ENCODE results near the gene BMX. TPM values are rescaled to one million over a fixed set of nuclear protein-coding genes. Genes with fewer than 3 reads are reported as not detected.

The BMX gene
- not detected for total RNA-seq

DNA sequence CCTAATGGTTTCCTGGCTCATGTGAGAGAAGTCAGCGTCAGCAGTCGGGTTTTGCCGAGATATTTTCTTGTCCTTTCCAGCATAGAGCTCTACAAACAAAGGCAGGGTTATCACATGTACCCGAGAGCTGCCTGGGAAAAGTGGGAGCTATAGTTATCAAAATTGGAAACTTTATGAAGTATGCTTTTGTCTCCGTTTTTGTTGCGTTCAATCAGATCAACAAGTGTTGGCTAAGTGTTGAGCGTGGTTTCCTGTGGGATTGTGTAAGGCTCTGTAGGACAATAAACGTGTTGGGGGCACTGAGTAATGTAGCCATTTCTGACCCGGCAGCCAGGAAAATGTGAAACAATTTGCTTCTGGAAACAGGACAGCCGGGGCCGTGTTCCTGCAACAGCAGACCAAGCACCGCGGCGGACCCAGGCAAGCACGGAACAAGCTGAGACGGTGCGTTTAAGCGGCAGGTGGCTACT, at the start of gene BMX:
Gene BMX (plus strand): TSS at position 311 of the 470 bp plus-strand sequence. CDS start 7,547 bp downstream, outside the sequence.
- H3K36me3 Mint-ChIP-seq = no peaks in the 10 kb centered on the region
- DNase-seq (ENCODE audit: low spot score in 2 of 2) = no peak
- no peak for ATAC-seq
- H3K27ac Mint-ChIP-seq = no peak within 1 kb of the TSS
- no peaks in the 10 kb centered on the region for H3K9me3 Mint-ChIP-seq

DNA sequence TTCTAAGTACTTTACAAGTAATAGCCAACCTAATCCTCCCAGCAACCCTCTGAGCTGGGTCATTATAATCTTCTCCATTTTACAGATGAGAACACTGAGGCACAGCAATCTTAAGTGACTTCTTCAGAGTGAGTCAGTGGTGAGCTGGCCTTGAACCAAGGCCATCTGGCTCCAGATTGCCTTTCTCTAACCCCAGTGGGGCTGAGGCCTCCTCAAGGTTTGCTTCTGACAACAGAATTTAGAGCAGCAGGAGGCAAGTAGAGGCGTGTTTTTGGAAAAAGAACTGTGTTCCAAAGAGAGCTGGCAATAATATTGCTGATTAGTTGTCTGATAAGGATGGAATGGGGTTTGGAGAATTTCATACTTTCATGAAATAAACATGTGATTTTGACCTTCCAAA, 48.7 kb upstream of the BMX start:
- no peak for DNase-seq (ENCODE audit: low spot score in 2 of 2)
- Mint-ChIP-seq H3K36me3 (no peaks in the 10 kb centered on the region), H3K27ac (no peak overlapping the region), H3K9me3 (no peaks in the 10 kb centered on the region)
- no peak for ATAC-seq

DNA sequence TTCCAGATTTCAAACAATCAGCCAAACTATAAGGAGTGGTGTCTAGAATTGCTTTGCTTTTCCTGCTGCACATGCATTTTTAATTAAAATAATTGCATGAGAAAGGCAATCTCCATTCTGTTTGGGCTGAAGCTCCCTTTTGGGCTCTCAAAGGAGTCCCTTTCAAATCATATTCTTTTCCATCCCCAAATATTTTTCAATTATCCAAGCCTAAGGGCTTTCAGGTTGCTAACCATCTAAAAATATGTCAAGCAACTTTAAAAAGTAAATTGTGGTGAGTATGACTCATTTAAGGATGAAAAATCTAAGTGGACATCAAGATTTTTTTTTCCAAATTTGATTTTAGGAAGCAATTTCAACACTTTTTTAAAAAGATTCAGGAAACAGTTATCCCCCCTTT, 35.9 kb upstream of the BMX start:
- no peak overlapping the region for H3K27ac Mint-ChIP-seq

GRCh38 chrX:15465347-15465746, 35.3 kb upstream of the BMX start:
- ATAC-seq (no peak), DNase-seq (ENCODE audit: low spot score in 2 of 2) (no peak)
- H3K27ac Mint-ChIP-seq = no peak overlapping the region

More for the DNA sequence above, 35.9 kb upstream of the BMX start:
- Mint-ChIP-seq H3K36me3 (no peaks in the 10 kb centered on the region), H3K9me3 (no peaks in the 10 kb centered on the region)
- ATAC-seq (no peak), DNase-seq (ENCODE audit: low spot score in 2 of 2) (no peak)

DNA sequence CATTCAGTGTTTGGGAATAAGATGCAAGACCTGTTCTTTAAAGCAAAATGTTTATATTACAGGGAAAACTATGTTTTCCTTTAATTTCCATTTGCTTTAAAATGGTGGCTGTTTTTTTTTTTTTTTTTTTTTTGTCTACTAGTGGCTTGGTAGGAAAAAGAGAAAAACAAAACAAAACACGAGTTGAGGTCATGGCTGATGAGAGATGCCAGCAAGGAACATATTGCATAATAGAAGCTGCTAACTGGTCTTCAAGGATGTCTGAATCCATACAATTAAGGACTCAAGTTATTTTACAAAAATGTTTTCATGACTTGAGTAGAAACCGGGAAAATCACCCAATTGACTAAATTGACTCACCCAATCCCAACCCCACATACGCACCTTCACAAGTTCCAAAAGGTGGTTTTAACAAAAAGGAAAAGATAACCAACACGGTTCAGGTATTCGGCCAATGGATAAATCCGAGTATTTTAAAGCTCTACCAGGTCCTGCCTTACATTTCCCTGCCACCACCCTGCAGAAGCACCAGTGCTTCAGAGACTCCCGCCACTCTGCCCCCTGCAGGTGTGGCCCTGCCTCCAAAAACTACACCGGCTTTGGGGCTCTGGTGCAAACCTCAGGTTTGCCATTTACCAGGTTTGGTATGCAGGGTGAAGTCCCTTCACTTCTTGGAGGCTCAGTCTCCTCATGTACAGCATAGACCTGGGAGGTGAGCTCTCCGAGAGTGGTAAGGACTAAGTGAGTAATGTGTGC, 34.5 kb upstream of the BMX start:
- Mint-ChIP-seq H3K9me3 (no peaks in the 10 kb centered on the region), H3K27ac (no peak overlapping the region), H3K36me3 (no peaks in the 10 kb centered on the region)
- ATAC-seq = no peak
- peak in 1 of 2 donors; percentile 3 for DNase-seq (ENCODE audit: low spot score in 2 of 2)

More at GRCh38 chrX:15465347-15465746, 35.3 kb upstream of the BMX start:
- H3K9me3 Mint-ChIP-seq = no peaks in the 10 kb centered on the region
- H3K36me3 Mint-ChIP-seq = no peaks in the 10 kb centered on the region

DNA sequence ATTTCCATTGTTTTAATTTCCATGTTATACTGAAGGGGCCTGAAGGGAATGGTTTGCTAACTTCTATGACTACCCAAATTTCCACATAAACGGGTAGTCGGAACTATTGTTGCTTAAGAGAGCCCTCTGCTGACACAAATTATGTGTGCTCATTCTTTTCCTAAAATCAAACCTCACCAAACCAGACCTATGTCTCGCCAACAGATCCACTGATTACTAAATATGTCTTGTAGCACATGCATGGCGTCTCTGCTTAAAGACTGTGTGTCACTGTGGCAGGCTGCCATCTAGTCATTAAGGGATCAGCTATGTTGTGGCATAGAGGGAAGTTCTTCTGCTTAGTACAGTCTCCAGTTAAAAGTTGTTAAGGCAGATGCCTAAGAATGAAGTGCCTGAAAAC, 32.6 kb upstream of the BMX start:
- DNase-seq (ENCODE audit: low spot score in 2 of 2) (no peak), ATAC-seq (no peak)
- H3K9me3 Mint-ChIP-seq = no peaks in the 10 kb centered on the region
- no peak overlapping the region for H3K27ac Mint-ChIP-seq
- H3K36me3 Mint-ChIP-seq = no peaks in the 10 kb centered on the region

- no peaks in the 10 kb centered on the region for H3K9me3 Mint-ChIP-seq
- DNase-seq (ENCODE audit: low spot score in 2 of 2) (no peak), ATAC-seq (no peak)
- H3K36me3 Mint-ChIP-seq = no peaks in the 10 kb centered on the region
- H3K27ac Mint-ChIP-seq = no peak overlapping the region
Measured at GRCh38 chrX:15469613-15470012, 31.0 kb upstream of the BMX start.

- peak in 1 of 2 donors; percentile 40 for DNase-seq (ENCODE audit: low spot score in 2 of 2)
- Mint-ChIP-seq H3K36me3 (no peaks in the 10 kb centered on the region), H3K9me3 (no peaks in the 10 kb centered on the region), H3K27ac (no peak overlapping the region)
- ATAC-seq = peak; percentile 73 to 77
Measured at GRCh38 chrX:15471028-15471427, 29.6 kb upstream of the BMX start.

DNA sequence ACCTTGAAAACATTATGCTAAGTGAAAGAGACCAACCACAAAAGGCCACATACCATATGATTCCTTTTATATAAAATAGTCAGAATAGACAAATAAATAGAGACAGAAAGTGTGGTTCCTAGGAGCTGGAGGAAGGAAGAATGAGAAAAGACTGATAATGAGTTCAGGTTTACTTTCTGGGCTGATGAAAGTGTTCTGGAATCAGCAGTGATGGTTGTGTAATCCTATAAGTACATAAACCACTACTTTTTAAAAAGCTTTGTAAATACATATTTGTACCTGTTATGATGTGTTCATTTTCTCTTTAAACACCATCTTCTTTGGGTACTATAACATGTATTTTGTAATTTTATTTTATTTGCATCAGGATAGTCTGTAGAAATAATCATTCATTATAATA, 28.1 kb upstream of the BMX start:
- DNase-seq (ENCODE audit: low spot score in 2 of 2) = no peak
- H3K36me3 Mint-ChIP-seq = no peaks in the 10 kb centered on the region
- no peaks in the 10 kb centered on the region for H3K9me3 Mint-ChIP-seq
- H3K27ac Mint-ChIP-seq = no peak overlapping the region
- ATAC-seq = no peak

- DNase-seq (ENCODE audit: low spot score in 2 of 2) = no peak
- no peaks in the 10 kb centered on the region for H3K9me3 Mint-ChIP-seq
- no peaks in the 10 kb centered on the region for H3K36me3 Mint-ChIP-seq
- H3K27ac Mint-ChIP-seq = no peak overlapping the region
- no peak for ATAC-seq
Measured at GRCh38 chrX:15474028-15474427, 26.6 kb upstream of the BMX start.

- Mint-ChIP-seq H3K9me3 (no peaks in the 10 kb centered on the region), H3K27ac (no peak overlapping the region), H3K36me3 (no peaks in the 10 kb centered on the region)
- DNase-seq (ENCODE audit: low spot score in 2 of 2) (no peak), ATAC-seq (no peak)
Measured at GRCh38 chrX:15475021-15475420, 25.6 kb upstream of the BMX start.

GRCh38 chrX:15475486-15475885, 25.1 kb upstream of the BMX start:
- peaks cover 0 to 4% of the 10 kb centered on the region in 2 donors for H3K9me3 Mint-ChIP-seq
- ATAC-seq (no peak), DNase-seq (ENCODE audit: low spot score in 2 of 2) (no peak)
- no peaks in the 10 kb centered on the region for H3K36me3 Mint-ChIP-seq
- H3K27ac Mint-ChIP-seq = no peak overlapping the region

GRCh38 chrX:15483891-15484290, 16.7 kb upstream of the BMX start:
- no peak for DNase-seq (ENCODE audit: low spot score in 2 of 2)
- H3K9me3 Mint-ChIP-seq = peaks cover 0 to 5% of the 10 kb centered on the region in 2 donors
- ATAC-seq = no peak
- no peak overlapping the region for H3K27ac Mint-ChIP-seq
- H3K36me3 Mint-ChIP-seq = no peaks in the 10 kb centered on the region

GRCh38 chrX:15492469-15492868, 8.1 kb upstream of the BMX start:
- ATAC-seq (no peak), DNase-seq (ENCODE audit: low spot score in 2 of 2) (no peak)
- peak overlapping the region in 1 of 2 donors; percentile 73 for H3K27ac Mint-ChIP-seq
- no peaks in the 10 kb centered on the region for H3K9me3 Mint-ChIP-seq
- H3K36me3 Mint-ChIP-seq = no peaks in the 10 kb centered on the region

DNA sequence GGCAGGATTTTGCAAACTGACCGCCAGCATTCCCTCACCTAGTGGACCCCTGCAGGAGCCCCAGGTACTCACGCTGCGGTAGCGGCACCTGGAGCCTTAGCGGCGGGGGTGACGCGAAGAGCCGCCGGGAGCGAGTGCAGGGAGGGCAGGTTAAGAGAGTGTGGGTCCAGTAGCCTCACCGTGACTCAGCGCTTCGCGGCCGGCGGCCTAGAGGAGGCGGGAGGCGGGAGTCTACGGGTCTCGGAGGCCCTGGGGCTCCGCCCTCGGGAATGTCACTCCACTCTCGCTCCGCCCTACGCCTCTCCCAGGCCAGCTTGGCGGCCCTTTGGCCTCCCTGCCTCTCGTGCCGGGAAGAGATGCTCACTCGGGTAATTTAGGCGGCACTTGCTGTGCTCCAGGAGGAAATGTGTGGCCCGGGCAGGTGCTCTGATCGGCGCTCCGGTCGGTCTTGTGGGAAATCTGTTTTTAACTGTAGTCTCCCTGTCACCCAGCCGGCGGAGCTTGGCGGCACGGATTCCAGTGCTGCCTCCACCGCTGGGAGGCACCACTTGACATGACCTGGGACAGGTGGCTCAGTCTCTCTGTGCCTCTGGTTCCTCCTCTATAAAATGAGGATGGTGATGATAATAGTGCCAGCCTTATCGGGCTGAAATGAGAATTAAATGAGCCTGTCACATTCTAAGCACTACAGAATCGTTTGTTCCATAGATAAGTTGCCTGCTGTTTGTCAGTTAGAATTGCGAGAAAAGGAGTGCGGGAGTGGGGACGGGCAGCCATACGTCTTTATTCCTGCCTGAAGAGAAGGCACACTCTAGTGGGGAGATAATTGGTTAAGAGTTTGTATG, 7.3 kb upstream of the BMX start, which contains the start of gene PIR:
Gene PIR (minus strand): TSS at position 216 of the 845 bp plus-strand sequence. CDS start 2,076 bp downstream, outside the sequence.
- ATAC-seq (peak; percentile 97 to 98), DNase-seq (ENCODE audit: low spot score in 2 of 2) (peak; percentile 43 to 79)
- H3K36me3 Mint-ChIP-seq = no peaks in the 10 kb centered on the region

DNA sequence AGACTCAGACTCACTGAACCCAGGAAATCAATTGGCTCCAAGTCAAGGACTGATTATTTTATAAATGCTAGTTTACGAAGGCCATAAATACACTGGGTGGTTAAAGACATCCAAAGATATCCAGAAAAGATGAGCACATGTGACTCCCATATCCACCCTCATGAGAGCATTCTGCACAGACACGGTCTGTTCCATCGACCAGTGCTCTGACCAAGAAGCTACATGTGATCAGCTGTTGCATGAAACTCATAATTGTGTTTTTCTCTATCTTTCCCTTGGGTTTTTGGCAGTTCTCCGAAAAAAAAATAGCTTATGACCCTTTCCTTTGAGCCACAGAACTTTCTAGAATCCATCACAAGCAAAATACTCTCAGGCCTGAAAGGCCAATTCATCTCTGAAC, 4.8 kb upstream of the BMX start:
- no peak for ATAC-seq

More for the DNA sequence above, 7.3 kb upstream of the BMX start, which contains the start of gene PIR:
- Mint-ChIP-seq H3K9me3 (no peaks in the 10 kb centered on the region), H3K27ac (peak within 1 kb of the TSS in 1 of 2 donors; percentile 73)

DNA sequence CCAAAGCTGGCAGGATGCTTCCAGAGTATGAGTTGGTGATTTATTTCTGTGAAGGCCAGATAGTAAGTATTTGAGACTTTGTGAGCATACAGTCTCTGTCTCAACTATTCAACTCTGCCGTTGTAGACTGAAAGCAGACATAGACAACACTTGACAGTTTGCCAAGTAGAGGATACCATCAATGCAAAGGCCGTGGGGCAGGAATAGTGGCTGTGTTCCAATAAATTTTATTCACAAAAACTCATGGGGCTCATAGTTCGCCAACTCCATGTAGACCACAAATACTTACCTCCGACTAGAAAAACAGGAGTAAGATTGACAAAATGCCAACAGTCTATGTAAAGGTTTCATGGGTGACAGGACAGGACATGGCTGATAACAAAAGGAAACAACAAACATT, 3.8 kb upstream of the BMX start:
- Mint-ChIP-seq H3K27ac (no peak overlapping the region), H3K9me3 (no peaks in the 10 kb centered on the region), H3K36me3 (no peaks in the 10 kb centered on the region)
- no peak for DNase-seq (ENCODE audit: low spot score in 2 of 2)
- ATAC-seq = no peak

More for the DNA sequence above, 4.8 kb upstream of the BMX start:
- no peak for DNase-seq (ENCODE audit: low spot score in 2 of 2)
- no peak overlapping the region for H3K27ac Mint-ChIP-seq
- no peaks in the 10 kb centered on the region for H3K36me3 Mint-ChIP-seq
- no peaks in the 10 kb centered on the region for H3K9me3 Mint-ChIP-seq

Data from activated naive CD4-positive, alpha-beta T cell treated with anti-CD3 and anti-CD28 coated beads, Interleukin-2, amount 50 U/mL, for 72 hours (primary cell).